HCT116 (cell line): Measurements from ENCODE around the gene DUSP28.

ENCODE experiments used
- EZH2 ChIP-seq: fragments of 200-600 bp; sonication (generic); IDR thresholded peaks from 2 replicates; pipeline ENCODE4 v1.6.1; 2017; ENCODE audit warnings: antibody characterized with exemption, mixed run types
- MAX ChIP-seq: IDR thresholded peaks from 2 replicates; pipeline ENCODE4 v1.6.1; 2012
- POLR2A ChIP-seq: IDR thresholded peaks from 2 replicates; pipeline ENCODE4 v1.7.0; 2011; ENCODE audit warnings: borderline replicate concordance; ENCODE audit not compliant: insufficient read depth, insufficient read length; ENCODE audit errors: extremely low read depth
- SIN3A ChIP-seq: IDR thresholded peaks from 2 replicates; pipeline ENCODE4 v1.6.1; 2012; ENCODE audit warnings: low read depth

GRCh38 chr2:240558236-240558761 is 1.9 kb upstream of the DUSP28 start:
- TF ChIP-seq MAX, result no peak
- TF ChIP-seq SIN3A, result no peak
- TF ChIP-seq EZH2, result no peak
- no peak for TF ChIP-seq POLR2A
